GM19438 (cell line): Measurements from ENCODE around the gene TEX44.
A peak's percentile ranks its signal among the peaks of the same experiment; 100 is the strongest.
"Not testable (repeated sequence)": the region's sequence is repeated elsewhere in the genome, so short reads cannot be mapped to it uniquely, and the experiment has no call there.

ENCODE experiments used
- ATAC-seq: cut with Tn5 transposase; IDR thresholded peaks from one replicate; pipeline ENCODE4 v1.9.1; 2021; ENCODE audit warnings: low read depth; ENCODE audit not compliant: unreplicated experiment

Gene TEX44

DNA sequence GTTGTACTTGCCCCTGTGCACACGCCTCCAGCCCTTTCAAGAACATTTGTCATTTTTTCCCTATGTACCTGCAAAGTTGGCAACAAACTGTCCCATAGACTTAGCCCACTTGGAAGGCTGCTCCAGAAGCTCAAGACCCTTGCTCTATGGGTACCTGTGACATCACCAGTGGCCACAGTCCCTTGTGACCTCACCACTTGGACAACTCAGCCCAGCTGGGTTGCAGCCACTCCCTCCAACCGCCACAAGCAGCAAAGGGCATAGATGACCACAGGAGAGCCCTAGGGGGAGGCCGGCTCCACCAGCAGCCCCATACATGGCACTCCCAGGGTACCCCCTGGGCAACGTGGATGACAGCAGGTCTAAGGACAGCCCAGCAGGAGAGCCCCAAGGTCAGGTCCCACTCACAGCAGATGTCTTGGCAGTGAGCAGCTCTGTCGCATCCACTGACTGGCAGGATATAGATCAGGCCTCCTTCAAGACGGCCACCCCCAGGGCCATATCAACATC, at the start of gene TEX44:
Gene TEX44 (plus strand): TSS at position 229 of the 510 bp plus-strand sequence. CDS start 88 bp downstream, at position 317.
- no peak for ATAC-seq

DNA sequence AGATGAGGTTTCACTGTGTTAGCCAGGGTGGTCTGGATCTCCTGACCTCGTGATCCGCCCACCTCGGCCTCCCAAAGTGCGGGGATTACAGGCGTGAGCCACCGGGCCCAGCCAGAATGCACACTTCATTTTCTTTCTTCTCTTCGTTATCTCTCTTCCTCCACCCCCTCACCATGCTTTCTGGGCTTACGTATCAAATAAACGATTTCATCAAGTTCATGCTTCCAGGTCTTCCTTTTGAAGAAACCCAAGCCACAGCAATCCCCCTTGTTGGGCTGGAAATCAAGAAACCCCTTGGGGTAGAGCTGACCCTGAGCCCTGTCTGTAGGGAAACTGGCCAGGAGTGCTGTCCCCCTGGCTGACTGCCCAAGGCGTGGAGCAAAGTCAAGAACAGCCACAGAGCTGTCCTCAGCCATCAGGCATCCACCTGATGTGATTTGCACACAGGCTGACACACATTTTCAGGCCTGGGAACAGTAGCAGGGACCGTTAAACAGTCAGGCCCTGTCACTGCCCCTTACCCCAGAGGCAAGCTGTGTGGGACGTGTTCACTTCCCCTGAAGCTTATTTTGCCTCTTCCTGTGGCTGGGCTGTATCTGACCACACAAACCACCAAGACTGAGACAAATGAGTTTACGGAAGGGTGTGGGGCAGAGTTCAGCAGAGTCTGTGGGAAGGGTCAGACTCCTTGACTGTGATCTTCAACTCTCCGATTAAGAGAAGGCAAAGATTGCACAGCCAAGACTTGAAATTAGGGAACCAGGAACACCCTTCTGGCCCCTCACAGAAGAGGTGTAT, 47.4 kb upstream of the TEX44 start:
- ATAC-seq = peak; percentile 98

DNA sequence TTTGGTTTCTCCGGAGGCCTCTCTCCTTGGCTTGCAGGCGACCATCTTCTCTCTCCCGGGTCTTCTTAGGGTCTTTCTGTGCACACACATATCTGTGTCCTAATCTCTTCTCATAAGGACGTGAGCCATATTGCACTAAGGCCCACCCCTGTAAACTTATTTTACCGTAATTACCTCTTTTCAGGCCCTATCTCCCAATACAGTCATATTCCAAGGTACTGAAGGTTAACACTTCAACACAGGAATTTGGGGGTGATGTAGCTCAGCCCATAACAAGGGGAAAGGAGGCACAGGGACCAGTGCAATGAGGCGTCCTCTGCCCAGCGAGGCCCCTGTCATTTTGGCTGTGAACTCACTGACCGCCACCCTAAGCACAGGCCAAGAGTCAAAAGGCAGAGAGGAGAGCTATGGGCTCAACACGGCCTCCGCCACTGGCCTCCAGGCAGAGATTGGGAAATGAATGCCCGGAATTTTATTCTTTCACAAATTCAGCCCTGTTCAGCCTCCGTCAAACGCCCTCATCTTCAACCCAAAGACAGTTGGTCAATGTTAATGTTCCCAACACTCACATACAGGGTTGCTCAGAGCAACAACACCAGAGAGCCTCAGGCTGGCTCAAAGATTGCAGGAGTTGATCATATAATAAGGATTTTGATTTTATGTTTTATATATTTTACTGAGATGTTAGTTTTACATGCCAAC, 46.5 kb upstream of the TEX44 start:
- no peak for ATAC-seq

DNA sequence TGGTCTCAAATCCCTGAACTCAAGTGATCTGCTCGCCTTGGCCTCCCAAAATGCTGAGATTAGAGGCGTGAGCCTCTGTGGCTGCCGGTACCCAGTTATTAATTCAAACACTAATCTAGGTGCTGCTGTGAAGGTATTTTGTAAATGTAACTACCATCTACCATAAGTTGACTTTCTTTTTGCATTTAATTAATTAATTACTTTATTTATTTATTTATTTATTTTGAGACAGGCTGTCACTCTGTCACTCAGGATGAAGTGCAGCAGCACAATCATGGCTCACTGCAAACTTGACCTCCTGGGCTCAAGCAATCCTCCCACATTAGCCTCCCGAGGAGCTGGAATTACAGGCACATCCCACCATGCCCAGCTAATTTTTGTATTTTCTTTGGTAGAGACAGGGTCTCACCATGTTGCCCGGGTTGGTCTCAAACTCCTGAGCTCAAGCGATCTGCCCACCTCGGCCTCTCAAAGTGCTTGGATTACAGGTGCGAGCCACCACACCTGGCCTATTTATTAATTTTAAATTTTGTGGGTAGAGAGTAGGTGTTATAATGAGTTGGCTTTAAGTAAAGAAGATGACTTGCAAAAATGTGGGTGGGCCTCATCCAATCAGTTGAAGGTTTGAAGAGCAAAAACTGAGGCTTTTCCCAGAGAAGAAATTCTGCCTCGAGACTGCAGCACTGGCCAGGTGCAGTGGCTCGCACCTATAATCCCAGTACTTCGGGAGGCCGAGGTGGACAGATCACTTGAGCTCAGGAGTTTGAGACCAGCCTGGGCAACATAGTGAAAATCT, 45.2 kb upstream of the TEX44 start:
- ATAC-seq = no peak

DNA sequence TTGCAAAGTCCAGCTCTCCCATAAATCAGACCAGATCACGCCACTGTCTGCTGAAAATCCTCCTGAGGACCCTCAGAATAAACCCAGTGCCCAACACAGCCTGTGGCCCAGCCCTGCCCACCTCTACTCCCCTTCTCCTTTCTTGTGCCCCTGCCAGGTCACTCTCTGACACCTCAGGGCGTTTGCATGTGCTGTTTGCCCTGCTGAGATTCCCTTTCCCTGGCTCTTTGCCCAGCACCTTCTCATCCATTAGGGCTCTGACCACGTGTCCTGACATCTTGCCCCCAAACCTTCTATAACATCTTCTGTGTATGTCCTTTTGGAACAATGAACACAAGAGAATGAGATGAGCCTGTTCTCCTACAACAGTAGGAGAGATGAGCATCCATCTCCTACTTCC, 43.9 kb upstream of the TEX44 start:
- no peak for ATAC-seq

DNA sequence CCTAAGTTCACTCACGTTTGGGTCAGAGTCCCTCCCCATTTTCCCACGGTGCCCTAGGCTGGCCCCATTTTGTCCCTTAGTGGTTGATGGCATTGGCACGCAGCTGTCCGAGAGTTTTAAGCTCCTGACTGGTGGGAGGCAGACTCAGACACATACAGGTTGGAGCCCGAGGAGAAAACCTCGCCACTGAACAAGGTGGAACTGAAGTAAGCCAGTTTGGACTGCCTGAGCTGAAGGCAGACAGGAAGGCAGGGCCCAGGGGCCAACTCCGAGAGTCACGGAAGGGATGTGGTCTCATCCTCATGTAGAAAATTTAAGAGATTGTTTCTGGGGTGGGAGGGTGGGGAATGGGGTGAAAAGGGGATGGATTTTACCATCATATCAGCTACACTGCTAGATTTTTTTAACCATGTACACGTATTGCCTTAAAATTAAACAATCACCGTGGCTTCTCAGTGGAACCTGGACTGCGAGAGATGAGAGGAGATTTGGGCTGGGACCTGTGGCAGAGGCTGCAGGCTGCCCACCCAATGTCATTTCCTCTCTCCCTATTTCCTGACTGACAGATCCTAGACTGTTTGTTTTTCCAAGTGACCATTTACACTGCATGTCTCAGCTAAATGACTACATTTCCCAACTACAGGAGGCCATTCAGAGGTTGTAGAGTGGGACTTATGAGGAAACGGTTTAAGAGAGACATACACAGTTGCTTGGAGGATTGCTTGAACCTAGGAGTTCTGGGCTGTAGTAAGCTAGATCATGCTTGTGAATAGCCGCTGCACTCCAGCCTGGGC, 43.0 kb upstream of the TEX44 start:
- ATAC-seq = no peak

DNA sequence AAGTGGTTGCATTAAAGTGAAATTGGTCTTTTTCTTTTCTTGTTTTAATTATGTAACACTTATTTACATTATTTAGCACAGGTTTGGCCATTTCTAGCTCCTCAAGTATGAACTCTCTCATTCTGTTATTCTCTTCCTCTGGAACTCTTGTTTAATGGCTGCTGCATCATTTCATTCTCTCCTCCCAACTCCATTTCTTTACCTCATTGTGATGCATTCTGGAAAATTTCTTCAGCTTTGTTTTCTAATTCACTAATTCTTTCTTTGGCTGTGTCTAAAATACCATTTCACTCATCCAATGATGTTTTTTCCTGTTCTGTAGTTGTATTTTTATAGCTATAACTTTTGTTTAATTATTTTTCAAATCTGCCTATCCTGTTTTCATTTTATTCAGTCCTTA, 39.9 kb upstream of the TEX44 start:
- no peak for ATAC-seq

DNA sequence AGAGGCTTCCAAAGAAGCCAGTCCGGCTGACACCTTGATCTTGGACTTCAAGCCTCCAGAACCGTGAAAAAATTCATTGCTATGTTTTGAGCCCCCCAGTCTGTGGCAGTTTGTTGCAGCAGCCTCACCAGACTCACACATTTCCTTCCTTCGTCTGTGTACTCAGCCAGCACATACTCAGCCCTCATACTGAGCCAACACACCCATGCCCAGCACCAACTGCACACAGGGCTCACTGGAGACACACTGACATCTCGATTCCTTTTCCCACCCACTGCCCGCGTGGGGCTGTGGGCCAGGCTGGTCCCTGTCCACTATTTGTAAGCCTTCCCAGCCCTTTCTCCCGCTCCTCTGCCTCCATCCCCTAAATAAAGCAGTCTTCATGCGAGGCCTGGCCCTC, 38.3 kb upstream of the TEX44 start:
- no peak for ATAC-seq

DNA sequence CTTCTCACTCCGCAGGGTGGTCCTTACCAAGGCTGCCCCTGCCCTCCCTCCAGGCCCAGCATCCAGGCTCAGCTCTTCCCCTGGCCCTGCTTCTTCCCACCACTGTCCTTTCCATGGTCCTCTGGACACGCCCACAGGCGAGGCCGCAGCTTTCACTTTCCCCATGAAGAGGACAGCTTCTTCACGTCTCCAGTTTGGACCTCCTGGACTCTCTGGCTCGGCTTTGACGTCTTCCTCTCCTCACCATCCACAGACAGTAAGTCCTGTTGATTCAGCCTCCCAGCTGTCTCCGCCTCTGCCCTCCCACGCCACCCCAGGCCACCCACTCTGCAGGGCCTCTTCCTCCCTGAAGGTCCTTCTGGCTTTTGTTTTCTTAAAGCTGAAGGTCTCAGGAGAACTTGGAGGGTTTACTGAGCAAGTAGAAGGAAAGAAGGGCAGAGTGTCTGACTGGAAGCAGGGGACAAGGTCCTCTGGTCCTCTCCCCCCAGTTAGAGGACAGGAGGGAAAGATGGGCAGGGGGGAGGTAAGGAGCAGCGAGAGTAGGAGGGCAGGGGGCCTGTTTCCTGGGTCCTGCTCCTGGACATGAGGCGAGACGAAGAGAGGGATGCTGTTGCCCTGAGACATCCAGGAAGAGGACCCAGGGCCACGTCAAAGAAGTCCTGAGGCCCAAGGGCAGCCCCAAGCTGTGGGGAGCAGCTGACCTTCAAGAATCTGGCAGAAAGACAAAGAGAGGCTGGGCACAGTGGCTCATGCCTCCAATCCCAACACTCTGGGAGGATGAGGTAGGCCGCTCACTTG, 37.7 kb upstream of the TEX44 start:
- no peak for ATAC-seq

DNA sequence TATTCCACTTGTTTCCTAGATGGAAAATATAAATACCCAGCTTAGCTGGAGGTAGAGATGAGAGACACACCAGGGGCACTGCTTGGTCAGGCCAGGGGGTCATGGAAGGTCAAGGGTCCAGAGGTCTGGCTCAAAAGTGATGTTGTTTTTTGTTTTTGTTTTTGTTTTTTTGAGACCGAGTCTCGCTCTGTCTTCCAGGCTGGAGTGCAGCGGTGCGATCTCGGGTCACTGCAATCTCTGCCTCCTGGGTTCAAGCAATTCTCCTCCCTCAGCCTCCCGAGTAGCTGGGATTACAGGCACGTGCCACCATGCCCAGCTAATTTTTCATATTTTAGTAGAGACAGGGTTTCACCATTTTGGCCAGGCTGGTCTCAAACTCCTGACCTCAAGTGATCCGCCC, 36.2 kb upstream of the TEX44 start:
- not testable (repeated sequence) for ATAC-seq

DNA sequence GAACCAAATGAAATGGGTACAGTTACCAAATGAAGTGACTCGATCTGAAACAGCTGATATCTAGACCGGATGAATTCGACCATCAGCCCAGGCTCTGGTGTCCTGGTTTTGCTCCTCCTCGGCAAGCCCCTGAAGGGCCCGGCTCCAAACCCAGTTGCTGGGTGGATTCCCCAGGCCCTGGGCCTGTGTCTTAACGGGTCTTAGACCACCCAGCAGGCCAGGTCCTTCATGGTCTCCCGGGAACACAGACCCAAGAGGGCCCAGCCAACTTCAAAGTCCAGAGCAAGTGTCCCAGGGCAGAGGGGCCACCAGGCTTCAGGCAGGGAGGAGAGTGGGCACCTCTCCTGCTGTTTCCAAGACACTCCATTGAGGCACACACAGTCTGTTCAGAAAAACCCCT, 35.7 kb upstream of the TEX44 start:
- no peak for ATAC-seq

DNA sequence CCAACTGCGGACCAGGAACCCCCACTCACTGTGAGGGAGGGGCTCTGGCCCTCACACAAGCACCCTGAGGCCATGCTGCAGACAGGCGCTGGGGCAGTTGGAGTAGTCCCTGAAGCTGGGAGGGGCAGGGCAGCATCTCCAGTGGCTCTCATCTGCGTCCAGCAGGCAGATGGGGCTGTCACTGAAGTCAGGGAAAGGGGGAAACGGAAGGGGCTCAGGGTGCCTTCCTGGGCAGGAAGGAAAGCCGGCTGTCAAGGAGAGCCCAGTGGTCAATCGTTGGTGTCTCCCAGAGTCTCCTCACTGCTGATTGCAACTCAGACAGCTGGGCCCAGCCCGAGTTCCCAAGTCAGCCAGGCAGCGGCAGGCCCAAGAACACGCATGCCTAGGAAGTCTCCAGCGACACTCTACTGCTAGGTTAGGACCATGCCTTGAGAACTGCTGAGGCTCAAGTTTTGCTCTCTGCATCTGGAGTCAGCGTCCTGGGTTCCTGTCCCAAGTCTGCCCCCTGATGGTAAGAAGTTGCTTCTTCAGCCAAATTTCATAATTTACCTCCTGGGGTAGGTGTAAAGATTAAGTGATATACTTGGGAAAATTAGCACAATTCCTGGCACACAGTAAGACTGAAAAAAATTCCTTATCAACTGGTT, 35.0 kb upstream of the TEX44 start:
- peak; percentile 77 for ATAC-seq

DNA sequence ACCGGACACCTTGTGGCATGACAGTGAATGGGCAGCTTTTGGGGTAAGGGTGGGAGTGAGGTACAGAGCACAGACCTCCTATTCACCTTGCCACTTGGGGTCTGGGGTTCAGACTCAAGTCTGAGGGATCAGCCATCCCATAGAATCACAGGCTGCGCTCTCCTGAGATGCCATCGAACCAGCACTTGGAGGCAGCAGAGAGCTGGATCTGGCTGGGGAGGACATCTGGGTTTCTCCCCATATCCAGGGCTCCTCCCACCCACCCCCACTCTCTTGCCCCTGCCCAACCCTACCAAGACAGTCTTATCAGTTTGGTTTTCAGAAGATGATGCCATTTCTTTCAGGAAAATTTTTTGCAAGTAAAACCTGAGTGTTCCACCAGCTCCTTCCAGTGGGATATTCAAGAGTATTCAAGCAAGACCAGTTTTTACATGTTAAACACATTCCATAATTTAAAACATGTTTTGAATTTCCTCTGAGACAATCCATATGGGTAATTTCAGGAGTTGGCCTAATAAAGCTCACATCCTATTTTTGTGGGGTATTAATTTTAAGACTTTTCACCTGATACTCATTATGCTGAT, 29.2 kb upstream of the TEX44 start:
- no peak for ATAC-seq

DNA sequence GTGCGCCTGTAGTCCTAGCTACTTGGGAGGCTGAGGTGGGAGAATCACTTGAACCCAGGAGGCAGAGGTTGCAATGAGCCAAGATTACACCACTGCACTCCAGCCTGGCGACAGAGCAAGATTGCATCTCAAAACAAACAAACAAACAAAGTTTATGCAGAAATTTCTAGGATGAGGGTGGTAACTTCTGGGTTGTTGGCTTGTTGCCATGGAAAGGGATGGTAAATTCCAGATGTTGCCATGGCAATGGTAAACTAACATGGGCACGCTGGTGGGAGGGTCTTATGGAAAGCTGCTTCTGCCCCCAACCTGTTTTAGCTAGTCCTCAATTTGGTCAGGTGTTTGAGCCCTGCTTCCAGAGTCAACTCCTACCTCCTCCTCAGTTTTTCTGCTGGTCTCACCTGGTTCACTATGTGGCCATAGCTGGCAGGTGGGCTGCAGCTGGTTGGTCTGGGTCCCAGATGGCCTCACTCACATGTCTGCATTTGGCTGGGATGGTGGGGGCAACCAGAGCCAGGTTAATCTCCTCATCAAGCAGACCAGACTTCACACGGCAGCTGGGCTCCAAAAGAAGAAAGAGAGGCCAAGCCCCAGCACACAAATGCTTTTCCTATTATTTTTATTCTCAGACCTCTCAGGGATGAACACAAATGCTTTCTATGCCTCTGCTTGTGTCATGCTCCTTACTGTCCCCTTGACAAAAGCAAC, 26.6 kb upstream of the TEX44 start:
- no peak for ATAC-seq

DNA sequence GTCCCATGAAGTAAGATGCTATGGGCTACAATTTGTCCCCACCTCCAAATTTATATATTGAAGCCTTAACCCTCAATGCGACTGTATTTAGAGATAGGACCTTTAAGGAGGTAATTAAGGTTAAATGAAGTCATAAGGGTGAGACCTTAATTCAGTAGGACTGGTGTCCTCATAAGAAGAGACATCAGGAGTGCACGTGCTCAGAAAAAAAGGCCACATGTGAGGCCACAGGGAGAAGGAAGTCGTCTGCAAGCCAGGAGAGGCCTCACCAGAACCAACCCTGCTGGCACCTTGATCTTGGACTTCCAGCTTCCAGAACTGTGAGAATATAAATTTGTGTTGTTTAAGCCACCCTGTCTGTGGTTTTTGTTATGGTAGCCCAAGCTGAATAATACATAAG, 25.5 kb upstream of the TEX44 start:
- ATAC-seq = no peak

DNA sequence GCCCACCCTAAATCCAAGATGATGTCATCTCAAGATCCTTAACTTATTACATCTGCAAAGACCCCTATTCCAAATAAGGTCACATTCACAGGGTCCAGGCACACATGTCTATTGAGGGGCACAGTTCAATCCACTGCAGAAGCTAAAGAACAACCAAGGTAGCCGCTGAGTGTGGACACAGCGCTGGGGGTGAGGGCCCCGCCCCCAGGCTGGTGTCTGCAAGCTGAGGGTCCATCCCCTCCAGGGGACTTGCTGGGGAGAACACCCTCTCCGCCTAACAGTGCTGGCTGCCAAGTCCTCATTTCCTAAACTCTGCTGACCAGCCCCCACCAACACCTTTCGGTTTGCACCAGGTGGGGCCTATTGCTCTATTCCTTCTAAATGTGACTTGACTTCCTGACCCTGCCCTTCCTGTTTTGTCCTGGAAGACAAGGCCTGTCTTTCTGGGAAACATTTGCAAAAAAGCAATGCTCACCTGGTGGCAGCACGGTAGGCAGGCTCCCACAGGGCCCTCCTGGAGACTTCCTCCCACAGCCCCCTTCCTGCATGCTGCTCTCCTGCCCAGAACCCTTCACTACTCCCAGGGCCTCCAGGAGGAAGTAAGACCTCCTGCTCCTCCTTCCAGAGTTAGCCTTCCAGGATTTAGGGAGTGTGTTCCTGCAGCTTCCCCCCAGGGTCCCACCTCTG, 24.4 kb upstream of the TEX44 start:
- ATAC-seq = no peak

DNA sequence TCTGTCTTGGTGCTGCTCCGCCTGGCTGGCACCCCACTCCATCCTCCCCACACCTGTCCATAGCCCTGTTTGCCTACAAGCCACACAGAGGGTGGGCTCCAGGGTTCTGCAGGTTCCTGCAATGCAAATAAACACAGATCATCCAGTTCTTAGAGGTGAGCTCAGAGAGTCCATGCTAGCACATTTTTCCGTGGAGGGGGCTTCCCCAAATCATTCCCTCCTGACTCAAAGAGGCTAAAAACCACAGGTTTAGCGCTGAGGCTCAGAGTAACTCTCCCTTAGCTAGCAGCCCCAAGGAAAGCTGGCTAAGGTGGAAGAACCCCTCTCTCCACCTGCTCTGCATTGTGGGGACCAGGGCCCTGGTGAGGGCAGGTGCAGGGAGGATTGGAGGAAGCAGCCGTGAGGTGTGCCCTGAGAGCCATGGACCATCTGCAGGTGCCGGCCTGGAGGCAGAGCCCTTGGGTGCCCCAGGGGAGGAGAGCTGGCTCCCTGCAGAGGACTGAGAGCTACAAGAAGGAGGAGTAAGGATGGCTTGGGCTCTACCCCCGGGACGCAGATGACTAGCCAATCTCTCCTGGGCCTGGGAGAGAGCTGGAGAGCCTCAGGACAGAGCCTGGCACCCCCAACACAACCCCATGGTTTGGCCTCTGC, 23.8 kb upstream of the TEX44 start:
- ATAC-seq = no peak
